ENCODE data around the gene SETD3.

SETD3 gene

DNA sequence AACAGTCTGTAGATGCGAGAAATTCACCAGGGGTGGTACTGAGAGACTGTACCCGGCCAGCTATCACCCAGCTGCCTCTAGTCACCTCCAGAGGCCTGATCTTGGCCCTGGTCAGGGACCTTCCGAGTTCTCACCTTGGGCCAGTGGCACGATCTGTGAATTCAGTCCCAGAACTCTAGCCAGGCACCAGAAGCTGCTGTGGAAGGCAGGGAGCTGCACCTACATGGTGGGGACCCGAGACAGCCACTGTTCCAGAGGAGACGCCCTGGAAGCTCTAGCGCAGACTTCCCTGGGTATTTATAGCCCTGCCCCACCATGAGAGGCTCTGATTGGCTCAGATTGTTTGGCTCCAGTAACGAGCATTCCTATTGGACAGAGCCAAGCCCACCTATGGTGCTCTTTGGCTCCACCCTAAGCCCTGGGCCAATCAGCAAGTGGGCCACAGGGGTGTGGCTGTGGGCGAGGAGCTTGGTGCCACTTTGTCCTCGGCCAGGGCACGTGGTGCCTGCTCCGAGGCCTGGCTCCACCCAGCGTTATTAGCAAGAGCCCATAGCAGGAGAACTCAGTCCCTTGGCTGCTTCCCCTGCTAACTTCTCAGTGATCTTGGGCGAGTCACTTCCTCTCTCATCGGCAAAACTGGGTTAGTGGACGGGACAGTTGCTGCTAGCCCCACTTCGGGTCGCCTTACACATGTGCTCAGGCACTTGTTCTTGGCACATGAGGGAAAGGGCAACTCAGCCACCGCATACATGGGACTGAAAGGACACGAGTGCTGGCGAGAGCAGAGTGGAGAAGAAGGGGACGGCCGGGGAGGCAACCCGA lies 119.7 kb downstream of the SETD3 start:
- Histone ChIP-seq H3K9ac (ENCODE audit: low read length in 2 of 2) (no peak overlapping the region), H3K4me3 (ENCODE audit: low read length in 2 of 2) (no peak overlapping the region), H3K27ac (ENCODE audit: low read length) (no peak overlapping the region), H3K36me3 (ENCODE audit: control insufficient read depth in 2 of 2, insufficient read depth in 2 of 2, low read length in 2 of 2) (no peaks in the 10 kb centered on the region), H3K9me3 (ENCODE audit: control insufficient read depth in 2 of 2, low read length in 2 of 2) (no peaks in the 10 kb centered on the region), H3K4me1 (ENCODE audit: control insufficient read depth, insufficient read depth, low read length) (no peaks in the 10 kb centered on the region), H3K27me3 (ENCODE audit: control insufficient read depth in 1 of 2, insufficient read depth in 2 of 2, low read length in 2 of 2) (no peaks in the 10 kb centered on the region)

DNA sequence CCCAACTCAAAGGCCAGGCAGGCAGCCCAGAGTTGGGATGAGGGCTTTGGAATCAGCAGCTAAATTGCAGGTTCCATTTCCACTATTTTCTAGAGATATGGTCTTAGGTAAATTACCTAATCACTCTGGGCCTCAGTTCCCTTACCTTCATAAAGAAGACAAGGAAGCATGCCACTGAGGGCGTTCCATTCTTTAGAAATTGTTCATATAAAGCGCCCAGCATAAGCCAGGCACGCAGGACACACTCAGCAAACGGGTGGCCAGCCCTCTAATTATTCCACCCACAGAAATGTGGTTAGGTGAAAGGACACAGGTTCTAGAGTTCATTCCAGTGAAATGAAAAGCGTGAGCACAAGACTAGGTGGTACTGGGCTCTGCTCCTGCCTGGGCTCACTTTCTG lies 120.8 kb downstream of the SETD3 start:
- Histone ChIP-seq H3K27me3 (ENCODE audit: control insufficient read depth in 1 of 2, insufficient read depth in 2 of 2, low read length in 2 of 2) (no peaks in the 10 kb centered on the region), H3K27ac (ENCODE audit: low read length) (no peak overlapping the region), H3K36me3 (ENCODE audit: control insufficient read depth in 2 of 2, insufficient read depth in 2 of 2, low read length in 2 of 2) (no peaks in the 10 kb centered on the region), H3K9ac (ENCODE audit: low read length in 2 of 2) (no peak overlapping the region), H3K4me1 (ENCODE audit: control insufficient read depth, insufficient read depth, low read length) (no peaks in the 10 kb centered on the region), H3K4me3 (ENCODE audit: low read length in 2 of 2) (no peak overlapping the region), H3K9me3 (ENCODE audit: control insufficient read depth in 2 of 2, low read length in 2 of 2) (no peaks in the 10 kb centered on the region)

DNA sequence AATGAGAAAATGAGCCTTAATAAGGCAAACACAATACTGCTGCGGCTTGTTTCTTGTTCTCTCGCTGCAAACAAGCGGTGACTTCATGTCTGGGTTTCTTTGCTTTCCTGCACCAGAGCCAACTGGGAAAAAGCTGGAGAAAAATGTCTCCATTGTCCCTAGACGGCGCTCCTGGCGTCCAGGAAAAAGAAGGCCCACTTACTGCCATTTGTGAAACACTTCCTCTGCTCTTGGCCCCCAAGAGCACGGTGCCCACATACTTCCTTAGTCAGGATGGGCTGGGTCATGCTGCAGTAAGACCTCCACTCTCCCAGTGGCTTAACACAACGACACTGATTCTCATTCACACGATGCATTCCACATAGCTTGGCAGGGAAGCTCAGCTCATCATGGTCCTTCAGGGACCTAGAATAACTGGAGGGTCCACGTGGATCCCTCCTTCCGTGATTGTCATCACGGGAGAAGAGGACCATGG lies 122.7 kb downstream of the SETD3 start:
- H3K4me3 ChIP-seq (ENCODE audit: low read length in 2 of 2), result no peak overlapping the region

DNA sequence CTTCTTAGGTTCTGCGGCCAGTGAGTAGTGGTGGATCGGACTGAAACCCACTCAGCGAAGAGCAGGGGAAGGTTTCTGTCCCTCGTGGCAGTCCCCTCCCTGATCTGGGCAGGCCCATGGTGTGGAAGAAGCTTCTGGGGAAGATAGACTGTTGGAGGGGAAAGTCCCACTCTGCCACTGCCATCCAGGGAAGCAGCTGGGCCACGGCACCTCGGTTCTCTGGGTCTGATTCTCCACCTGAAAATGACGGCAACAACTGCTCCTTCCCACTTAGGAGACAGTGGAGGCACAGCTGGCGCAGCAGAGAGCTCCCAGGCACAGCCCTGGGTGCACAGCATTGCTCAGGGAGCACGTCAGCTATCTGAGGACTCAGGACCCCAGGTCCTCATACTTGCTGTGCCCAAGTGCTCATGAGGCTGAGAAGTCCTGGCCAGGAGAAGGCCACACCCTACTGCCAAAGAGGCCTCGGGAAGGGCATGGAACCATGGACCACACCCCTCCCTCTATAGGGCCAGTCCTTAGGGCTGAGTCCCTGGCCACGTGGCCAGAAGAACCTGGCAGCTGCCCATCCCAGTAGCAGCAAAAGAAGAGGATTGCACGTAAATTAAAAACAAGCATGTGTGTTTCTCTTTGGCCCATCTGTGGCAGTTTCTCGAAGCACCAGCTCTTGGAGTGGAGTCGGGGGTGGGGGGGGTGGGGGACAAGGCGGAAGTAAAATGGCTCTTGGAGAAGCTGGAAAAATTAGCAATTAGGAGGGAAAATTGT lies 123.3 kb downstream of the SETD3 start:
- Histone ChIP-seq H3K9me3 (ENCODE audit: control insufficient read depth in 2 of 2, low read length in 2 of 2) (no peaks in the 10 kb centered on the region), H3K27me3 (ENCODE audit: control insufficient read depth in 1 of 2, insufficient read depth in 2 of 2, low read length in 2 of 2) (no peaks in the 10 kb centered on the region), H3K36me3 (ENCODE audit: control insufficient read depth in 2 of 2, insufficient read depth in 2 of 2, low read length in 2 of 2) (no peaks in the 10 kb centered on the region), H3K9ac (ENCODE audit: low read length in 2 of 2) (no peak overlapping the region), H3K4me1 (ENCODE audit: control insufficient read depth, insufficient read depth, low read length) (no peaks in the 10 kb centered on the region), H3K27ac (ENCODE audit: low read length) (no peak overlapping the region), H3K4me3 (ENCODE audit: low read length in 2 of 2) (no peak overlapping the region)

More for the DNA sequence above, 122.7 kb downstream of the SETD3 start:
- Histone ChIP-seq H3K9me3 (ENCODE audit: control insufficient read depth in 2 of 2, low read length in 2 of 2) (no peaks in the 10 kb centered on the region), H3K36me3 (ENCODE audit: control insufficient read depth in 2 of 2, insufficient read depth in 2 of 2, low read length in 2 of 2) (no peaks in the 10 kb centered on the region), H3K27ac (ENCODE audit: low read length) (no peak overlapping the region), H3K4me1 (ENCODE audit: control insufficient read depth, insufficient read depth, low read length) (no peaks in the 10 kb centered on the region), H3K9ac (ENCODE audit: low read length in 2 of 2) (no peak overlapping the region), H3K27me3 (ENCODE audit: control insufficient read depth in 1 of 2, insufficient read depth in 2 of 2, low read length in 2 of 2) (no peaks in the 10 kb centered on the region)

DNA sequence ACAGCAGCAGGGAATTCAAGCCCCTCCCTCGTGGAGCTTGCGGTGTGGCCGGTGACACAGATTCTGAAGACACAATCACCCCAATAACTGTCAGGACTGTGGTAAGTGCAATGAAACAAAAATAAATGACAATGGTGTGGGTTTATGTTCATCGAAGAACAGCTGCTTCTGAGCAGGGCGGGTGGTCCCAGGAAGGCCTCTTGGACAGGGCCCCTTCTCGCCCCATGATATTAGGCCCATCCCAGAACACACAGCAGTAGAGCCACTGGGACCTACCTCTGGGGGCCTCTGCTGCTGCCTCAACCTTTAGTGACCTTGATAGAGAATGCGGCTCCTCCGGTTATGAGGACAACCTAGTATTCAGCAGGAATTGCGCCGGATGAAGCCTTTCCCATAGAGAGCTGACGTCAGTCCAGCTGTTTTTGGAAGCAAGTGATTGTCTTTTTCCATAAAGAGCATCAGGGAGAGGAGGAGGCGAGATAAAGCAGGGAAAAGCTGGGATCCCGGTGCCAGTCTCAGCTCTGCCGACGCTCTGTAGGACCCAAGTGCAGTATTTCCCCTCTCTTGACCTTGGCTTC lies 124.5 kb downstream of the SETD3 start:
- H3K36me3 ChIP-seq (ENCODE audit: control insufficient read depth in 2 of 2, insufficient read depth in 2 of 2, low read length in 2 of 2), result no peaks in the 10 kb centered on the region
- H3K9me3 ChIP-seq (ENCODE audit: control insufficient read depth in 2 of 2, low read length in 2 of 2), result no peaks in the 10 kb centered on the region
- H3K27ac ChIP-seq (ENCODE audit: low read length), result no peak overlapping the region
- no peak overlapping the region for H3K4me3 ChIP-seq (ENCODE audit: low read length in 2 of 2)
- H3K27me3 ChIP-seq (ENCODE audit: control insufficient read depth in 1 of 2, insufficient read depth in 2 of 2, low read length in 2 of 2), result no peaks in the 10 kb centered on the region
- H3K9ac ChIP-seq (ENCODE audit: low read length in 2 of 2), result no peak overlapping the region
- no peaks in the 10 kb centered on the region for H3K4me1 ChIP-seq (ENCODE audit: control insufficient read depth, insufficient read depth, low read length)

DNA sequence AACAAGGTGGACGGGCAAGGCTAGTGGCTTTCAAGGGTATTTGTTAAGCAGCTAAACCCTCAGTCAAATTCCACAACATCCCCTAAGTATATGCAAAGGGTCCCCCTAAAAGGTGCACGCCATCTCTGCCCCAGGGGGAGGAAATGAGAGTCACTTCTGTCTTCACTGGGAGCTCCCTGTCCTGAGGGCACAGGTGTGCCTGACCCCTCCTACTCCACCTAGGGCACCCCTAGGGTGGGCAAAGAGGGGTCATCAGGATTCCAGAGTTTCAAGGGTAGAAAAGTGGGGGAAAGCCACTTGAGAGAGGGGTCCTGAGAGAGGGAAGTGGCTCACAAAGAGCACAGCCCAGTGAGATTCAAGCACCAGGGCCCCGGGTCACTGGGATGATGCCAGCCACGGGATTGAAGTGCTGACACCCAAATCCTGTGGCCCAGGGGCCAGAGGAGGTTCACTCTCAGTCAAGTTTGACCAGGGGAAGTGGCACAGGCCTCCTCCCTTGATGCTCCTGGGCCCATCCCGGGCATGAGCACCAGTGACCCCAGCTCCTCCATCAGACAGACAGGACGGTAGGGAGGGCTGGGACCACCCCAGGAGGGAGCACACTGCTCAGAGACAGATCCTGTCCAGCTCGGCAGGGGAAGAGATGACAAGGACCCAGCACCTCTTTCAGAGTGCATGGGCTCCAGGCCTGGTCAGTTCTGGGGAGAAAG lies 126.3 kb downstream of the SETD3 start:
- H3K4me1 ChIP-seq (ENCODE audit: control insufficient read depth, insufficient read depth, low read length), result no peaks in the 10 kb centered on the region
- no peak overlapping the region for H3K9ac ChIP-seq (ENCODE audit: low read length in 2 of 2)
- H3K4me3 ChIP-seq (ENCODE audit: low read length in 2 of 2), result no peak overlapping the region
- H3K27me3 ChIP-seq (ENCODE audit: control insufficient read depth in 1 of 2, insufficient read depth in 2 of 2, low read length in 2 of 2), result no peaks in the 10 kb centered on the region
- H3K36me3 ChIP-seq (ENCODE audit: control insufficient read depth in 2 of 2, insufficient read depth in 2 of 2, low read length in 2 of 2), result no peaks in the 10 kb centered on the region
- H3K27ac ChIP-seq (ENCODE audit: low read length), result no peak overlapping the region
- no peaks in the 10 kb centered on the region for H3K9me3 ChIP-seq (ENCODE audit: control insufficient read depth in 2 of 2, low read length in 2 of 2)

DNA sequence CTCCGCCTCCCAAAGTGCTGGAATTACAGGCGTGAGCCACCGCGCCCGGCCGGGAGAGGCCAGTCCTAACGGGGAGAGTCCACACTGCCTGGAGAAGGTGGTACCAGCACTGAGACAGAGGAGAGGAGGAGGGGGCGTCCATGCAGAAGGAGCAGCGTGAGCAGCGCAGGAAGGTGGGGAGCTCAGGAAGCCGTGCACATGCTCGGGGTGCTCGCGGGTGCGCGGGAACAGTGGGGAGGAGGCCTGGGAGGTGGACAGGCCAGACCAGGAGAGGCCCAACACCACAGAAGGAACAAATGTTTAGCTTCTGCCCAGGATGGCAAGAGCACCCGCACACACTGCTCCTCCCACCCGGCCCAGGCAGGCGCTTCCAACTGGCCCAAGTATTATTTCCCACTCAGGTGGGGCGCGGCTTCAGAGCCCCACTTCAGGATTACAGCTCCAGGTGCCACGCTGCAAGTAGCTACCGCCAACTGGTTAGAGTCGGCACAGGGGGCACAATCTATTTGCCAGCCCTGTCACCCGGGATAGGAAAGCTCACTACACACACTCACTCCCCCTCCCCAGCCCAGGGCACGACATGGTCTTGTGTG lies 127.9 kb downstream of the SETD3 start:
- H3K27me3 ChIP-seq (ENCODE audit: control insufficient read depth in 1 of 2, insufficient read depth in 2 of 2, low read length in 2 of 2), result no peaks in the 10 kb centered on the region
- H3K36me3 ChIP-seq (ENCODE audit: control insufficient read depth in 2 of 2, insufficient read depth in 2 of 2, low read length in 2 of 2), result no peaks in the 10 kb centered on the region
- H3K4me1 ChIP-seq (ENCODE audit: control insufficient read depth, insufficient read depth, low read length), result no peaks in the 10 kb centered on the region
- H3K27ac ChIP-seq (ENCODE audit: low read length), result no peak overlapping the region
- H3K9ac ChIP-seq (ENCODE audit: low read length in 2 of 2), result no peak overlapping the region
- no peaks in the 10 kb centered on the region for H3K9me3 ChIP-seq (ENCODE audit: control insufficient read depth in 2 of 2, low read length in 2 of 2)
- H3K4me3 ChIP-seq (ENCODE audit: low read length in 2 of 2), result no peak overlapping the region

DNA sequence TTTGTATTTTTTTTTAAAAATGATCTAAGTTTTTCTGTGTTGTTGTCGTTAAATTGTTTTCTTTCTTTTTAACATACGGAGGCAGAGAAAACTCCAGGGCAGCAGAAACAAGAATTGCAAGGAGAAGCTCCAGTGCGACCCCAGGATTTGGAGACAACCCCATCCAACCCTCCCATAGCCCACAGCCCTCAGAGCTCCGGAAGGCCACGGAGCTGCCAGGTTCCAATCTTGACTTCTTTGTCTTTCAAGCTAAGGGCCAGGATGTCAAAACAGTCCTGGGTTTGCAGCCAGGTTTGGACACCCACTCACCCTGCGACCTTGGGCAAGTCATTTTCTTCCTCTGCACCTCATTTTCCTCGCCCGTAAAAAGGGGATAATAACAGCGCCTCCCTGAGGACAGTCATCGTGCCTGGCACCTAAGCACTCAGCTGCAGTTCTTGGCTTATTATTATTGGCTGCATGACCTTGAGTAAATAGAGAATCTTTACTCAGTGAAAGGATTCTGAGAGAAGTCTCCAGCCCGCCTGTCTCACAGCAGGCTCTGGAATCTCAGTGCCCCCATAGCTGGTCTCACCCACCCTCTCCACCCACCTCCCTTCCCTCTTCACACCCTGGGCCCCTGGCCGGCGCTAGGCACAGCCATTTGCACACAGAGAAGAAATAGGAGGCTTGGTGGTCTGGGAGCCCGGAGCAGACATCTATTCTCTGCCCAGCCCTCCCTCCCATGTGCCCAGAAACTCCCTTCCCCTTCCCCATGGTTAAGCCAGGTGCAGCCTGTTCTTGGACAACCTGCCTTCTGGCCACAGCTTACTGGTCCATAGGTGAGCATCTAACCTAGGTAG lies 129.3 kb downstream of the SETD3 start:
- Histone ChIP-seq H3K36me3 (ENCODE audit: control insufficient read depth in 2 of 2, insufficient read depth in 2 of 2, low read length in 2 of 2) (no peaks in the 10 kb centered on the region), H3K4me1 (ENCODE audit: control insufficient read depth, insufficient read depth, low read length) (no peaks in the 10 kb centered on the region), H3K9ac (ENCODE audit: low read length in 2 of 2) (no peak overlapping the region), H3K27ac (ENCODE audit: low read length) (no peak overlapping the region), H3K4me3 (ENCODE audit: low read length in 2 of 2) (no peak overlapping the region), H3K27me3 (ENCODE audit: control insufficient read depth in 1 of 2, insufficient read depth in 2 of 2, low read length in 2 of 2) (no peaks in the 10 kb centered on the region), H3K9me3 (ENCODE audit: control insufficient read depth in 2 of 2, low read length in 2 of 2) (no peaks in the 10 kb centered on the region)

DNA sequence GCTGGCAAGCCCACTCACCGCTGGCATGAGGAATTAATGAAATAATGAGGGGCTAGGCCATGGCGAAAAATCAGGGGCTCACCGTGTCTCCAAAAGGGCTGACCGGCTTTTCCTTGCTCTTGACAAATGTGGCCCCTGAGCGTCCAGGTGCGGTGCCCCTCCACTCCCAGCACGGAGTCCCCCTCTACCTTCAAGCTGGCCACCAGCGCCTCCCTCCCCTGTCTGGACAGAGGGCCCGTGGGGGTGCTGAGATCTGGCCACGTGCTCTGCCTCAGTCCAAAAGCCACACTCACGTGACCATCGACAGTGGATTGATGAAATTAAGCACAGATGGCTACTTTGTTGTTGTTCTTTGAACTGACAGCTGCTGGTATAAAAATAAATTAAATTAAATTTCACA lies 129.9 kb downstream of the SETD3 start:
- Histone ChIP-seq H3K4me3 (ENCODE audit: low read length in 2 of 2) (no peak overlapping the region), H3K27ac (ENCODE audit: low read length) (no peak overlapping the region), H3K27me3 (ENCODE audit: control insufficient read depth in 1 of 2, insufficient read depth in 2 of 2, low read length in 2 of 2) (no peaks in the 10 kb centered on the region), H3K4me1 (ENCODE audit: control insufficient read depth, insufficient read depth, low read length) (no peaks in the 10 kb centered on the region), H3K9me3 (ENCODE audit: control insufficient read depth in 2 of 2, low read length in 2 of 2) (no peaks in the 10 kb centered on the region), H3K9ac (ENCODE audit: low read length in 2 of 2) (no peak overlapping the region), H3K36me3 (ENCODE audit: control insufficient read depth in 2 of 2, insufficient read depth in 2 of 2, low read length in 2 of 2) (no peaks in the 10 kb centered on the region)

Data from stomach smooth muscle (tissue), 2 donors.